GM12878 (cell line): ENCODE results near the gene GALP. TPM values are rescaled to one million over a fixed set of nuclear protein-coding genes. Genes with fewer than 3 reads are reported as not detected.
"Not testable (repeated sequence)": the region's sequence is repeated elsewhere in the genome, so short reads cannot be mapped to it uniquely, and the experiment has no call there.

Source experiments
- ATAC-seq: fragments of 200-7000 bp; cut with Tn5 transposase; 3 replicates; pipeline ENCODE4 v1.9.1; 2020; ENCODE audit warnings: mild to moderate bottlenecking, moderate library complexity
- BruUV-seq: library from RNA; stranded (reverse); fragments of 400-500 nt; replicated peaks from 2 replicates; lab custom pipeline; 2021; lab: Mats Ljungman, UMichigan
- CTCF ChIA-PET: fragments of 300-600 bp; sonication (Branson Sonifier 250); formaldehyde crosslinking; extraction: SDS; loops from one replicate; lab custom pipeline; 2021; ENCODE audit warnings: inconsistent platforms; lab: Yijun Ruan, JAX
- POLR2A ChIA-PET: fragments of 350-600 bp; formaldehyde crosslinking; extraction: SDS; loops from one replicate; lab custom pipeline; 2021; ENCODE audit warnings: inconsistent platforms; lab: Charles Lee
- RAD21 ChIA-PET: fragments of 300-600 bp; sonication (Branson Sonifier 250); formaldehyde crosslinking; loops from one replicate; lab custom pipeline; 2023; ENCODE audit warnings: antibody characterized with exemption; ENCODE audit not compliant: unreplicated experiment; lab: Charles Lee
- SMC1A ChIA-PET: fragments of 300-600 bp; sonication (Branson Sonifier 250); formaldehyde crosslinking; loops from one replicate; lab custom pipeline; 2023; ENCODE audit not compliant: unreplicated experiment, uncharacterized antibody; lab: Charles Lee
- DNase-seq: peaks from one replicate; pipeline ENCODE4 v3.0.0-alpha.2; 2011; ENCODE audit warnings: low read depth, low spot score
- FAIRE-seq: peaks from 3 replicates; lab custom pipeline; 2011; peaks lifted over from hg19 to GRCh38; lab: Jason Lieb, UNC
- H2AFZ ChIP-seq: 2 replicates; pipeline ENCODE4 v1.6.0; 2011; ENCODE audit warnings: low read depth, low read length, control low read depth; ENCODE audit not compliant: control insufficient read depth
- H3K27ac ChIP-seq: 2 replicates; pipeline ENCODE4 v1.5.1; 2011; ENCODE audit warnings: control low read depth; ENCODE audit not compliant: control insufficient read depth, insufficient read depth
- H3K27me3 ChIP-seq, 2 experiments: replicated peaks in 1 of 2; 2 replicates each; pipeline versions ENCODE4 v1.6.0 to v1.6.1; 2011; ENCODE audit warnings: low read length in 1 of 2; ENCODE audit not compliant: control insufficient read depth in 2 of 2, insufficient read depth in 2 of 2
- H3K36me3 ChIP-seq, 2 experiments: 2 replicates each; pipeline ENCODE4 v1.5.1; 2011; ENCODE audit warnings: low read length in 1 of 2; ENCODE audit not compliant: control insufficient read depth in 2 of 2, insufficient read depth in 2 of 2
- H3K4me1 ChIP-seq: 2 replicates; pipeline ENCODE4 v1.6.1; 2011; ENCODE audit warnings: mild to moderate bottlenecking, low read length, moderate library complexity, mixed read lengths; ENCODE audit not compliant: control insufficient read depth, insufficient read depth
- H3K4me2 ChIP-seq: 2 replicates; pipeline ENCODE4 v1.6.0; 2011; ENCODE audit warnings: control low read depth; ENCODE audit not compliant: control insufficient read depth, insufficient read depth
- H3K4me3 ChIP-seq: fragments of 200-600 bp; sonication (generic); 2 replicates; pipeline ENCODE4 v1.5.1; 2016
- H3K79me2 ChIP-seq: 2 replicates; pipeline ENCODE4 v1.6.0; 2011; ENCODE audit warnings: low read length; ENCODE audit not compliant: control insufficient read depth, insufficient read depth
- H3K9ac ChIP-seq: 2 replicates; pipeline ENCODE4 v1.8.0; 2011; ENCODE audit warnings: low read length, control low read depth, mixed read lengths; ENCODE audit not compliant: control insufficient read depth, insufficient read depth
- H3K9me3 ChIP-seq: replicated peaks from 3 replicates; pipeline ENCODE4 v1.5.1; 2011; ENCODE audit warnings: mild to moderate bottlenecking, low read length; ENCODE audit not compliant: control insufficient read depth, insufficient read depth
- H4K20me1 ChIP-seq: 2 replicates; pipeline ENCODE4 v1.6.0; 2011; ENCODE audit not compliant: control insufficient read depth, insufficient read depth
- REST ChIP-seq: IDR thresholded peaks from 2 replicates; pipeline ENCODE4 v1.6.1; 2012; ENCODE audit warnings: mild to moderate bottlenecking, low read depth, low read length
- TBL1XR1 ChIP-seq: IDR thresholded peaks from 2 replicates; pipeline ENCODE4 v1.6.1; 2012; ENCODE audit warnings: low read depth, low read length, improper control_type of control experiment
- WGBS: methylation state at CpG from one replicate; pipeline ENCODE4 v1.1.6; 2016; ENCODE audit warnings: low lambda C conversion rate; ENCODE audit not compliant: insufficient replicate concordance, insufficient coverage; ENCODE audit errors: missing lambda C conversion rate; 5-methylcytosine and 5-hydroxymethylcytosine counted together
- in situ Hi-C: fragments of 300-500 bp; cut with MboI; formaldehyde crosslinking; loops from 9 replicates; pipeline ENCODE4 v1.14.3; 2018; ENCODE audit warnings: mixed read lengths
- intact Hi-C: fragments of 100-400 bp; cut with micrococcal nuclease; formaldehyde crosslinking; loops from one replicate; pipeline ENCODE4 v1.14.2; 2022; ENCODE audit not compliant: unreplicated experiment
- polyA plus RNA-seq, 11 experiments: library from polyadenylated mRNA; depleted of rRNA in 4 of 11; unstranded in 6 of 11; stranded (reverse) in 5 of 11; fragments of >200 nt; fragmentation: Nextera tagmentation in 4 of 11; fragmentation: Illumina TruSeq in 1 of 11; extraction: Ambion mirVana in 4 of 11; extraction: Trizol in 1 of 11; gene quantifications; 1 replicate in 1 of 11; 2 replicates in 10 of 11; pipeline versions ENCODE4 v1.2.1 to v1.2.3, GENCODE V29; 2011 to 2016; ENCODE audit warnings: inconsistent platforms in 2 of 11, missing spikeins in 2 of 11, low read depth in 1 of 11
- total RNA-seq, 4 experiments: library from RNA; depleted of rRNA in 3 of 4; stranded (reverse); fragments of >200 nt in 3 of 4; fragmentation: Illumina TruSeq in 1 of 4; extraction: Trizol in 1 of 4; gene quantifications; 2 replicates each; pipeline versions ENCODE4 v1.2.1 to v1.2.3, GENCODE V29; 2013 to 2021

Gene GALP
- total and polyA plus RNA-seq, 10 of the 15 experiments (the other 5 are each of a cell fraction or from before 2014, with no cell fraction given), result not detected

DNA sequence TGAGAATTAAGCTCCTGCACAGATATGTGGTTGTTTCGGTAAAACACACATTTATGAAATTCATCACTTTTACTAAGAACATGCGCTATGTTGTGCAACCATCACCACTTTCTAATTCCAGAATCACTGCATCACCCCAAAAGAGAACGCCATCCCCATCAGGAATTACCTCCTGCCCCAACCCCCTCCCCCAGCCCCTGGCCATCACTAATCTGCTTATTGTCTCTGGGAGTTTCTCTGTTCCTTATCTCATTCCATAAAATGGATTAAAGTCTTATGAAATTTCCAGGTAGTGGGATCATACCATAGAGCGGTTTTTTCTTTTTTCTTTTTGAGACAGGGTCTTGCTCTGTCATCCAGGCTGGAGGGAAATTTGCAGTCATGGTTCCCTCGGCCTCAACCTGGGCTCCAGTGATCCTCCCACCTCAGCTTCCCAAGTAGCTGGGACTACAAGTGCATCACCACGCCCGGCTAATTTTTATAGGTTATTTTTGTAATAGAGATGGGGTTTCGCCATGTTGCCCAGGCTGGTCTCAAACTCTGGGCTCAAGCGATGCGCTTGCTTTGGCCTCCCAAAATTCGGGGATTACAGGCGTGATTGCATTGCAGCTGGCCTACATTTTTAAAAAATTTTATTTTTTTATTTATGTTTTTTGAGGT is 18.3 kb downstream of the GALP start (continued):
- TF ChIP-seq REST, result no peak
- no peak for TF ChIP-seq TBL1XR1

DNA sequence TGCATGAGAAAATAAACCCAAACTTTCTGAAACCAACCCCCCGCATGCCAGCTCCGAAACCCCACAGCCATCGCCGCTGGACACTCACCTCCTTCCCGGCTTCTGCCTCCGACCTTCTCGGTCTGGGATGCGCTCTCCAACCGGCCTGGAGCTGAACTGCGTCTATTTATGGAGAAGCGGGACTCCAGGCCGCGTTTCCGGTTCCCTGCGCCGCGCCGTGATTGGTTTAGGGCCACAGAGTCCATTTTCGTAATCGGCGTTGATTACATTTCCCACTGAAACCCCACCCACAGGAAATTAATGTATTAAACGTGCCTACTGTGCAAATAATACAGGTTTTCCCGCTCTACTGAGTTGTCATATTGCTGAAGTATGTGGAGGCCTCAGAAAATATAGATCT is 21.8 kb downstream of the GALP start, which contains the start of gene ZSCAN5B:
Gene ZSCAN5B, minus strand, starts transcription at position 138 of the 400 bp plus-strand sequence. CDS start 4,731 bp downstream, outside the sequence.
- H3K27me3 ChIP-seq, H3K9me3 ChIP-seq, CTCF ChIA-PET, SMC1A ChIA-PET, DNase-seq, H3K36me3 ChIP-seq, BruUV-seq, H3K4me2 ChIP-seq, FAIRE-seq, RAD21 ChIA-PET, in situ Hi-C loops, H2AFZ ChIP-seq, POLR2A ChIA-PET, H3K4me3 ChIP-seq, H4K20me1 ChIP-seq, ATAC-seq, intact Hi-C loops, H3K27ac ChIP-seq, H3K4me1 ChIP-seq, H3K9ac ChIP-seq, H3K79me2 ChIP-seq: not testable (repeated sequence)
- WGBS, result 74% methylated on average over 23 of the region's 23 CpGs
